GM21447 (cell line): ENCODE data around the gene PRKAR1B.
"Not testable (repeated sequence)": the region's sequence is repeated elsewhere in the genome, so short reads cannot be mapped to it uniquely, and the experiment has no call there.

Experiments used
- ATAC-seq: cut with Tn5 transposase; IDR thresholded peaks from one replicate; pipeline ENCODE4 v1.9.1; 2021; ENCODE audit not compliant: unreplicated experiment

The PRKAR1B gene

GRCh38 chr7:628826-629225 lies 98.3 kb downstream of the PRKAR1B start:
- ATAC-seq: no peak

- no peak for ATAC-seq
These were observed 98.7 kb downstream of the PRKAR1B start for GRCh38 chr7:628402-628763.

GRCh38 chr7:627661-628401 lies 99.2 kb downstream of the PRKAR1B start:
- no peak for ATAC-seq

- no peak for ATAC-seq
These were observed 101.6 kb downstream of the PRKAR1B start for GRCh38 chr7:625376-625971.

GRCh38 chr7:623464-623863 lies 103.6 kb downstream of the PRKAR1B start:
- ATAC-seq: no peak

GRCh38 chr7:621572-622285 lies 105.4 kb downstream of the PRKAR1B start:
- no peak for ATAC-seq

- no peak for ATAC-seq
These were observed 106.2 kb downstream of the PRKAR1B start for GRCh38 chr7:620885-621284.

- no peak for ATAC-seq
These were observed 107.0 kb downstream of the PRKAR1B start for GRCh38 chr7:620056-620455.

- no peak for ATAC-seq
These were observed 107.7 kb downstream of the PRKAR1B start for GRCh38 chr7:619368-619840.

GRCh38 chr7:618539-619367 lies 108.3 kb downstream of the PRKAR1B start:
- no peak for ATAC-seq

- ATAC-seq: no peak
These were observed 109.2 kb downstream of the PRKAR1B start for GRCh38 chr7:617614-618538.

- ATAC-seq: no peak
These were observed 113.5 kb downstream of the PRKAR1B start for GRCh38 chr7:613442-614140.

GRCh38 chr7:611837-612236 lies 115.2 kb downstream of the PRKAR1B start:
- not testable (repeated sequence) for ATAC-seq

GRCh38 chr7:611281-611810 lies 115.7 kb downstream of the PRKAR1B start:
- ATAC-seq: no peak

- no peak for ATAC-seq
These were observed 116.4 kb downstream of the PRKAR1B start for GRCh38 chr7:610531-611280.

- no peak for ATAC-seq
These were observed 116.9 kb downstream of the PRKAR1B start for GRCh38 chr7:610141-610530.

GRCh38 chr7:609365-609764 lies 117.7 kb downstream of the PRKAR1B start:
- ATAC-seq: no peak

- ATAC-seq: no peak
These were observed 118.1 kb downstream of the PRKAR1B start for GRCh38 chr7:608954-609353.

- ATAC-seq: no peak
These were observed 118.7 kb downstream of the PRKAR1B start for GRCh38 chr7:608361-608760.
